ENCODE results near the gene PRPF6.

PRPF6 gene

GRCh38 chr20:64064145-64064698, 83.3 kb downstream of the PRPF6 start:
- no peak for DNase-seq (ENCODE audit: low read depth)

GRCh38 chr20:64065062-64065973, 84.4 kb downstream of the PRPF6 start:
- no peak for DNase-seq (ENCODE audit: low read depth)

- peak; percentile 27 for DNase-seq (ENCODE audit: low read depth)
These were observed 85.0 kb downstream of the PRPF6 start for GRCh38 chr20:64065974-64066343.

- no peak for DNase-seq (ENCODE audit: low read depth)
These were observed 86.2 kb downstream of the PRPF6 start for GRCh38 chr20:64067005-64067632.

DNA sequence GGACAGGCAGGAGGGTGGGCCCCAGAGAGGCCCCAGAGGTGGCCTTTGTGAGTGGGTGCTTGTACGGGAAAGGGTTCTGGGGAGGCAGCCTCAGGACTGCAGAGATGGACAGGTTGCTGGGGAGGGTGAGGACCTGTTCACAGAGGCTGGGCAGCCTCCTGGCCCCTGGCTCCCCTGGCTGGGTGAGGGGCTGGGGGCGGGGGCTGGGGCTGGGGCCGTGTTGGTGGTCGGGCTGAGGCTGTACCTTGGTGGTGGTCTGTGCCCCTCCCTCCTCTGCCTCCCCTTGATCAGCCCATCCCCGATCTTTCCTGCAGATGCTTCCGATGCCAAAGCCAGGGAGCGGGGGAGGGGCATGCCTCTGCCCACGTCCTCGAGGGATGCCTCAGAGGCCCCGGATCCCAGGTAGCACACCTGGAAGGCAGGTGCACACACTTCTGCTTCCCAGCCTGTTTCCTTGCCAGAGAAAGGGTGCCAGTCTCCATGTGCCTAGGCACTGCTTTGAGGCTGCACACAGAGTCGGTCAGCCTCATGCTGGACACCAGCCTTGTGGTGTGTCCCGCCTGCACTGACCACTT, 86.9 kb downstream of the PRPF6 start:
- no peak for DNase-seq (ENCODE audit: low read depth)

GRCh38 chr20:64068386-64069208, 87.7 kb downstream of the PRPF6 start:
- DNase-seq (ENCODE audit: low read depth), result no peak

DNA sequence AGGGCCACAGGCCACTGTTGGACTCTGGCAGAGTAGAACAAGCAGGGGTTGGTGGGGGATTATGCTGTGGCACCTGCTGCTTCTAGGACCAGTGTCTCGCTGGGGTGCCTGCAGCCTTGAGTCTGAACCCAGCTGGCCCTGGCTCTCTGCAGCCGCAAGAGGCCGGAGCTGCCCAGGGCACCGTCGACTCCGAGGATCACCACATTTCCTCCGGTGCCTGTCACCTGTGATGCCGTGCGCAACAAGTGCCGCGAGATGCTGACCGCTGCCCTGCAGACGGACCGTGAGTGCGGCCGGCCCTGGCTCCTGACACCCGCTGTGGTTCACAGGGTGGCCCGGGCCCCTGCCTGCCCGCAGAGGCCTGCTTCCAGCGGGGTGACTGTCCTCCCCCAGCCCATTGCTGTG, 88.3 kb downstream of the PRPF6 start:
- DNase-seq (ENCODE audit: low read depth), result no peak

DNA sequence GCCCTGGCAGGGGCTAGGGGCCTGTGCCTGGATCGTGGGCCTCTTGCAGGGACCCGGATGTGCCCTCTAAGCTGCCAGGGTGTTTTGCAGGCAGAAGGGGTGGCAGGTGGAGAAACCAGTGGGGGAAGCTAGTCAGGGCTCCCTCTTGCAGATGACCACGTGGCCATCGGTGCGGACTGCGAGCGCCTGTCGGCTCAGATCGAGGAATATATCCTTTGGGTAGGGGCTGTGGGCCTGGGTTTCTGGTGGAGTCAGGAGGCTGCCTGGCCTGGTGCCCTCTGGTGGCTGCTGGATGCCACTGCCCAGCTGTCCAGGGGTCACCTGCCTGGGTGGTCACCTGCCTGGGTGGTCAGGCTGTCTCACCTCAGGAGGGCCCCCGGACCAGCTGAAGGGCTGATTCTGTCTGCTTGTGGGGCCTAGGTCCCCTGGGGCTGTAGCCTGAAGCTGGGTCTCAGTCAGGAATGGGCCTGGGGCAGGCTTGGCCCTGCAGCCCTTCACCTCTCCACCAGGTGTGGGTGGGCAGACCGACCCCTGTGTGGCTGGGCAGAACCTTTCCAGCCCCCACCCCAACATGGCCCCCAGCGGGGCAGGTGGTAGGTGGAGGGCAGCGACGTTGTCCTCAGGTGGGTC, 88.8 kb downstream of the PRPF6 start:
- DNase-seq (ENCODE audit: low read depth), result no peak

DNA sequence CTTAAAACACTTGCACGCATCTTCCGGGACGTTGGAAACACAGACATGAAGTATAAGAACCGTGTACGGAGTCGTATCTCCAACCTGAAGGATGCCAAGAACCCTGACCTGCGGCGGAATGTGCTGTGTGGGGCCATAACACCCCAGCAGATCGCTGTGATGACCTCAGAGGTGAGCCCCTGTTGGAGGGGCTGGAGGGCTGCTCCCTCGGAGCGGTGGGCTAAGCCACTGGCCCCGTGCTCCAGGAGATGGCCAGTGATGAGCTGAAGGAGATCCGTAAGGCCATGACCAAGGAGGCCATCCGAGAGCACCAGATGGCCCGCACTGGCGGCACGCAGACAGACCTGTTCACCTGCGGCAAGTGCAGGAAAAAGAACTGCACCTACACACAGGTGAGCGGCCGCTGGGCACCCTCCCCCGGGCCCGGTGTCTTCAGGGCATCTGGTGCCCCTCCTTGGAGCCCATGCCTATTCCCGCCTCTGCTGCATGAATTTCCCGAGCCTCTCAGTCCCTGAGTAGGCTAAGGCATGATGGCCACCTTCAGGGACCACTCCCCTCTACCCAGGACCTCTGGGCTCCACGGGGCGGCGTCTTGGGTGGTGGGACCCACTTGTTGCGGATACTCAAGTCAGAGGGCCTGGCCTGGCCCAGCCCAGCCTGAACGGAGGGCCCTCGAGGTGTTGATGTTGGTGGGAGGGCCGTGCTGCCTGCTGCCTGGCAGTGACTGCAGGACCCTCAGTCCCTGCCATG, 89.5 kb downstream of the PRPF6 start:
- no peak for DNase-seq (ENCODE audit: low read depth)

GRCh38 chr20:64071341-64072332, 90.7 kb downstream of the PRPF6 start:
- no peak for DNase-seq (ENCODE audit: low read depth)

GRCh38 chr20:64072498-64073063, 91.6 kb downstream of the PRPF6 start:
- no peak for DNase-seq (ENCODE audit: low read depth)

DNA sequence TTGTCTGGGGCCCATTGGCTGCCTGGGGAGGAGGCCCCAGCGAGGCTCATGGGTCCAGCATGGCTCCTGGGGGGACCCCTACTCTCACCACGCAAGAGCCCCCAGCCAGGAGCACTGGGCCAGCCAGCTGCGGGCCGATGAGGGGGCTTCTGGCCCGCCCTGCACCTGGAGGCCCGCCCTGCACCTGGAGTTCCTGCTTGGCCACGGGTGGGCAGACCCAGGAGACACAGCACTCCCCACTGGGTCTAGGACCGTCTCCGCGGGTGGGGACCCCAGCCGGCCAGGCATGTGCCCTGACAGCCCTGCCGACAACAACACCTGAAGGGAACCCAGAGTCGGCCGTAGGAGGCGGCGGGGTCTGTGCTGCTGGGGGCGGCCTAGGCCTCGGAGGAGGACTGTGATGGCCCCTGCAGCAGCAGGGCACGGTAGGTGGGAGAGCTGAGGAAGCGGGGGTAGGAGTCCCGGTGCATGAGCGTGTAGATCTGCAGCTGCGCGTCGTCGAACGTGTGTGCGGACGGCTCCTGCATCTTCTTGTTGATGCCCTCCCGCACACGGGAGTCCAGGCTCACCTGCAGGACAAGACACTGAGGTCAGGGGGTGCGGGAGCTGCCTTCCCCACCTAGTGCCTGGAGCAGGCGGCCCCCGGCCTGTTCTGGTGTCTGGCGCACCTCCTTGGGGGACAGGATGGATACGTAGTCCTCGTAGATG, 92.7 kb downstream of the PRPF6 start:
- DNase-seq (ENCODE audit: low read depth), result no peak

- DNase-seq (ENCODE audit: low read depth), result no peak
These were observed 93.4 kb downstream of the PRPF6 start for GRCh38 chr20:64074184-64074789.

GRCh38 chr20:64074963-64075362, 94.0 kb downstream of the PRPF6 start:
- DNase-seq (ENCODE audit: low read depth), result no peak

GRCh38 chr20:64075556-64075955, 94.6 kb downstream of the PRPF6 start:
- DNase-seq (ENCODE audit: low read depth), result no peak

DNA sequence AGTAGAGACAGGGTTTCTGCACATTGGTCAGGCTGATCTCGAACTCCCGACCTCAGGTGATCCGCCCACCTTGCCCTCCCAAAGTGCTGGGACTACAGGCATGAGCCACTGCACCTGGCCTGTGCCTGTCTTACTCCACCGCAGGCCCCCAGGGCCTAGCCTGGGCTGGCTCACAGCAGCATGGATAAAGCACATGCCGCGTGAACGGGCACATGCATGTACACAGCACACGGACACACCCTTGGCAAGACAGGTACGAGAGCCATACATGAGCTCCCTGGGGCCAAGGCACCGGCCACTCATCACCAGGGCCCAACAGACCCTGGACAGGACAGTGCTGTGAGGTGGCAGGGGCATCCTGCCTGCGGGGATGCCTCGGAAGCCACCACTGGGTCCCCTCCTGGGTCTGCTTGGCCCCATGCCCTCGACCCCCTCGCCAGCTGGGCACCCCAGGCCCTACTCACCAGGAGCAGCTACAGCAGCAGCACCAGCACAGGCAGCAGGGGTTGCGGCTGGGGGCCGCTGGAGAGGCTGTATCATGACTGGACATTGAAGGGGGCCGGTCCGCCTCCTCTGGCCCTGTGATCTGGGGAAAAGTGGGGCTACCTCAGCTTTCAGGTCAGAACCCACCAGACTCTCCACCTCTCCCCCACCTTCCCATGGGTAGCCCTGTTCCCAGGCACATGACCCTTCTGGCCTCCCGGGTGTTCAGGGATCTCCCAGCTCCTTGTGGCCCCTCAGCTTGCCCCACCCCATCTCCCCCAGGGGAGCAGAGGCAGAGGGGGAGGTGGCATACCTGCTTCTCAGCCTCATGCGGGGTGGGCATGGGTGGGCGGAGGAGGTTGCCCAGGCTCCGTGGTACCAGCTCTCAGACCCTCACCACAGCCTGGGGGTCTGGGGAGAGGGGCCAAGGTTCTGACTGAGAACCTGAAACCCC, 95.4 kb downstream of the PRPF6 start:
- no peak for DNase-seq (ENCODE audit: low read depth)

- peak; percentile 28 for DNase-seq (ENCODE audit: low read depth)
These were observed 96.2 kb downstream of the PRPF6 start for GRCh38 chr20:64077094-64077493.
